ENCODE data around the gene EEF2KMT. TPM values are rescaled to one million over a fixed set of nuclear protein-coding genes. Genes with fewer than 3 reads are reported as not detected.
"Not testable (repeated sequence)": the region's sequence is repeated elsewhere in the genome, so short reads cannot be mapped to it uniquely, and the experiment has no call there.

The EEF2KMT gene, protein sequence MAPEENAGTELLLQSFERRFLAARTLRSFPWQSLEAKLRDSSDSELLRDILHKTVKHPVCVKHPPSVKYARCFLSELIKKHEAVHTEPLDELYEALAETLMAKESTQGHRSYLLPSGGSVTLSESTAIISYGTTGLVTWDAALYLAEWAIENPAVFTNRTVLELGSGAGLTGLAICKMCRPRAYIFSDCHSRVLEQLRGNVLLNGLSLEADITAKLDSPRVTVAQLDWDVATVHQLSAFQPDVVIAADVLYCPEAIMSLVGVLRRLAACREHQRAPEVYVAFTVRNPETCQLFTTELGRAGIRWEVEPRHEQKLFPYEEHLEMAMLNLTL
- 2.8 TPM for total RNA-seq

DNA sequence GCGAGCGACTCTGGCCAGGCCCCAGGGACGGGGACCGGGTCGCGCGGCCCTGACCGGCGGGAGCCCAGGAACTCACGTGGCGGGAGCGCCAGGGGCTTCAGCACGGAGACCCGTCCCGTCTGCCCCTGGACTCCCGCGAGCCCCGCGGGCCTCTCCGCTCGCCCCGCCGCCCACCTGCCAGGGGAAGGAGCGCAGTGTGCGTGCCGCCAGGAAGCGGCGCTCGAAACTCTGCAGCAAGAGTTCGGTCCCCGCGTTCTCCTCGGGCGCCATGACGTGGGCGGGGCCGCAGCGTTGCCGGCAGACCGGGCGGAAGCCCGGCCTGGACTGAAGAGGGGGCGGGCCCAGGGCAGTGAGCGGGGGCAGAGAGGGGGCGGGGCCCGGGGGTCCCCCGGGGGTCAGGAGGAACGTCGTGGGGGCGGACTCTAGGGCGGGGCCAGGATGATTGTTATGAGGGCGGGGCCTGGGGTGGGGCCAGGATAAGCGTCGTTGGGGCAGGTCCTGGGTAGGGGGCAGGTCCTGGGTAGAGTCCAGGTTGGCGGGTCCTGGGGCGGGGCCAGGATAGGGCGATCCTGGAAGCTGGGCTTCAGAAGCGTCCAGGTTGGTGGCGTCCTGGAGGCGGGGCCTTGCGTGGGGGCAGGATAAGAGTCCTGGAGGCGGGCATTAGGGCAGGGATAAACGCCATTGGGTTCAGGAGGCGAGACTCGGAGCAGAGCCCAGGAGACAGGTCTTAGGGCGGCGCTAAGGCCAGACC, at the start of gene EEF2KMT:
Gene EEF2KMT (minus strand): TSS at position 326 of the 751 bp plus-strand sequence. CDS start 56 bp downstream, at position 270.
- Histone ChIP-seq H3K4me3 (peak within 1 kb of the TSS; percentile 90 to 95), H3K27ac (peak within 1 kb of the TSS; percentile 79 to 89)
- not testable (repeated sequence) for H3K9me3 ChIP-seq, H3K4me1 ChIP-seq, H3K36me3 ChIP-seq, H3K27me3 ChIP-seq
- peak; percentile 99 to 100 for DNase-seq (ENCODE audit: low spot score in 2 of 2)
- intact Hi-C loops (cut with DNase I) = loop anchor here (1.0 to 5.0 kb wide), 3 partner anchors 139 to 330 kb away; partner anchors contain the start of genes GLYR1, SEC14L5, UBN1 and ZNF500

DNA sequence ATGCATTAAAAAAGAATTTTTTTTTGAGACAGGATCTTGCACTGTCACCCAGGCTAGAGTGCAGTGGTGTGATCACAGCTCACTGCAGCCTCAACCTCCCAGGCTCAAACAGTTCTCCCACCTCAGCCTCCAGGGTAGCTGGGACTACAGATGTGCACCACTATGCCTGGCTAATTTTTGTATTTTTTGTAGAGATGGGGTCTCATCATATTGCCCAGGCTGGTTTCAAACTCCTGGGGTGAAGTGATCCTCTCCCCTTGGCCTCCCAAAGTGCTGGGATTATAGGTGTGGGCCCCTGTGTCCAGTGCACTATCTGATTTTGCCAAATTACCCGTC, 47.0 kb upstream of the EEF2KMT start:
- H3K36me3 ChIP-seq; H3K9me3 ChIP-seq; H3K27ac ChIP-seq; DNase-seq (ENCODE audit: low spot score in 2 of 2); H3K27me3 ChIP-seq; H3K4me1 ChIP-seq; H3K4me3 ChIP-seq; intact Hi-C loops (cut with DNase I): not testable (repeated sequence)

DNA sequence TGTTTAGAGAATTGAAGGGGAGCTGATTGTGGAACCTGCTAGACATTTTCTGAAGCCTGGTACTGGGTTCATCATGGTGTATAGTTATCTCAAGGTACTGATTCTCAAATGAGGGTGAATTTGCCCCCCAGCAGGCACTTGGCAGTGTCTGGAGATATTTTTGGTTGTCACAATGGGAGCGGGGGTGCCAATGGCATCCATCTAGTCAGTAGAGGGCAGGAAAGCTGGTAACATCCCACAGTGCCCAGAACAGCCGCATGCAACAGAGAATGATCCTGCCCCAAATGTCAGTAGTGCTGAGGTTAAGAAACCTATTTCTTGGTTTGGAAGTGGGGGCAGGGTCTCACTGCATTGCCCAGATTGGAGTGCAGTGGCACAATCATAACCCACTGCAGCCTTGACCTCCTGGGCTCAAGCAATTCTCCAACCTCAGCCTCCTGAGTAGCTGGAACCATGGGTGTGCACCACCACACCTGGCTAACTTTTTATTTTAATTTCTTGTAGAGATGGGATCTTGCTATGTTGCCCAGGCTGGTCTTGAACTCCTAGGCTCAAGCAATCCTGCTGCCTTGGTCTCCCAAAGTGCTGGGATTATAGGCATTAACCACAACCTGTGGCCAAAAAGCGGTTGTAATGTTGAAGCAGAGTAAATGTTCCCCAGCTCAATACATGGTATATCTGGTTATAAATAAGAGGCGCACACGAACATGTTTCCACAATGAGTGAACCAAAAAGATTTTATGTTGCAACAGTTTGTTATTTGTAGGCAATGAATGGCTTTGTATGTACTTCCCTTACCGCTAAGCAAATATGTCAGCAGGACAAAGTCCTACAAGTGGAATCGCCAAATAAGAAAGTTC, 46.4 kb upstream of the EEF2KMT start:
- no peak overlapping the region for H3K4me3 ChIP-seq
- no peak for DNase-seq (ENCODE audit: low spot score in 2 of 2)
- no peak overlapping the region for H3K27ac ChIP-seq
- H3K27me3 ChIP-seq = no peaks in the 10 kb centered on the region
- H3K4me1 ChIP-seq = no peaks in the 10 kb centered on the region
- intact Hi-C loops (cut with DNase I) = no loop called here
- TF ChIP-seq, protein P1, sequence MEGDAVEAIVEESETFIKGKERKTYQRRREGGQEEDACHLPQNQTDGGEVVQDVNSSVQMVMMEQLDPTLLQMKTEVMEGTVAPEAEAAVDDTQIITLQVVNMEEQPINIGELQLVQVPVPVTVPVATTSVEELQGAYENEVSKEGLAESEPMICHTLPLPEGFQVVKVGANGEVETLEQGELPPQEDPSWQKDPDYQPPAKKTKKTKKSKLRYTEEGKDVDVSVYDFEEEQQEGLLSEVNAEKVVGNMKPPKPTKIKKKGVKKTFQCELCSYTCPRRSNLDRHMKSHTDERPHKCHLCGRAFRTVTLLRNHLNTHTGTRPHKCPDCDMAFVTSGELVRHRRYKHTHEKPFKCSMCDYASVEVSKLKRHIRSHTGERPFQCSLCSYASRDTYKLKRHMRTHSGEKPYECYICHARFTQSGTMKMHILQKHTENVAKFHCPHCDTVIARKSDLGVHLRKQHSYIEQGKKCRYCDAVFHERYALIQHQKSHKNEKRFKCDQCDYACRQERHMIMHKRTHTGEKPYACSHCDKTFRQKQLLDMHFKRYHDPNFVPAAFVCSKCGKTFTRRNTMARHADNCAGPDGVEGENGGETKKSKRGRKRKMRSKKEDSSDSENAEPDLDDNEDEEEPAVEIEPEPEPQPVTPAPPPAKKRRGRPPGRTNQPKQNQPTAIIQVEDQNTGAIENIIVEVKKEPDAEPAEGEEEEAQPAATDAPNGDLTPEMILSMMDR (IDR thresholded peaks at IDR 0.05) = no peak
- H3K9me3 ChIP-seq = no peaks in the 10 kb centered on the region
- H3K36me3 ChIP-seq = no peaks in the 10 kb centered on the region

DNA sequence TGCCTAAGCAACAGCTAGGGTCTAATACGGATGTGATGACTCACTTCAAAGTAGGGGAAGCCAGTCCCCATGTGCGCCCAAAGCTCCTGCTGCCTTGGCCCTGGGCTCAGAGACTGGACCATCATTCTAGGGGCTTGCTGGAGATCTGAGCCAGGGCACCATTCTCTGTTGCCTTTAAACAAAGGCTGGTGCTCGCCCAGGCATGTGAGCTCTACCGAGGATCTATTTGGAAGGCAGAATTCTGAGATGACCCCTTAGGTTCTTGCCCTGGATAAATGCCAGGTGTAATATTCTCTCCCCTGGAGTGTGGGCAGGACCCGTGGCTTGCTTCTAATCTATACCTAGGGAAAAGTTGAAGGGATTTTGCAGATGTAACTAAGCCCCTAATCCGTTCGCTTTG, 42.6 kb upstream of the EEF2KMT start:
- H3K9me3 ChIP-seq; H3K27me3 ChIP-seq; DNase-seq (ENCODE audit: low spot score in 2 of 2); intact Hi-C loops (cut with DNase I); H3K36me3 ChIP-seq; H3K4me1 ChIP-seq; H3K4me3 ChIP-seq; H3K27ac ChIP-seq: not testable (repeated sequence)

DNA sequence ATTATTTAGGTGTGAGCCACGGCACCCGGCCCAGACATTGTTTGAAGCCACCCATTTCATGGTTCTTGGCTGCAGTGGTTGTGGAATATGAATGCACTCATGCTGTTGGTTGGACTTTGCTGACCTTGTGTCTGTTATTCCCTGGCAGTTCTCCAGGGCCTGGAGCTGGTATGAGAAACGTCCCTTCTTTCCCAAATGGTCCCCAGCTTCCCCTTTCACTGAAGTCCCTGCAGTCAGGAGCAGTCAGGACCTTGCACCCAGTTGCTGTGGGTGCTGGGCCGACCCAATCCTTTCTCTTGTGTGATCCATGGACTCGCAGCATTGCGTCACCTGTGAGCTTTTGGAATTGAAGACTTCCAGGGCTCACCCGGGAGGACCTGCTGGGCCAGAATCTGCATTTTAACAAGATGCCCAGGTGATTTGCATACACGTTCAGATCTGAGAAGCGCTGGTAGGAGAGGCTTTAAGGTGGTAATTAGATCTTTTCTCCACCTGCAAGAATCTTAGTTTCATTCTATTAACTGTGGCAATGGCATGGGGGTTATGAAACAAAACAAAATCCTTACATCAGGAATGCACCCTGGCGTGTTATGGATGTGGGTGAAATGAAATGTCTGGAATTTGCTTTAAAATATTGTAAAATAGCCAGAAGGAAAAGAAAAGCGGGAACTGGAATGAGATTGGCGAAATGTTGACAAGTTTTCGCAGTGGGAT, 37.3 kb upstream of the EEF2KMT start:
- H3K27me3 ChIP-seq; H3K36me3 ChIP-seq; DNase-seq (ENCODE audit: low spot score in 2 of 2); H3K4me3 ChIP-seq; H3K4me1 ChIP-seq; H3K9me3 ChIP-seq; H3K27ac ChIP-seq; intact Hi-C loops (cut with DNase I): not testable (repeated sequence)

DNA sequence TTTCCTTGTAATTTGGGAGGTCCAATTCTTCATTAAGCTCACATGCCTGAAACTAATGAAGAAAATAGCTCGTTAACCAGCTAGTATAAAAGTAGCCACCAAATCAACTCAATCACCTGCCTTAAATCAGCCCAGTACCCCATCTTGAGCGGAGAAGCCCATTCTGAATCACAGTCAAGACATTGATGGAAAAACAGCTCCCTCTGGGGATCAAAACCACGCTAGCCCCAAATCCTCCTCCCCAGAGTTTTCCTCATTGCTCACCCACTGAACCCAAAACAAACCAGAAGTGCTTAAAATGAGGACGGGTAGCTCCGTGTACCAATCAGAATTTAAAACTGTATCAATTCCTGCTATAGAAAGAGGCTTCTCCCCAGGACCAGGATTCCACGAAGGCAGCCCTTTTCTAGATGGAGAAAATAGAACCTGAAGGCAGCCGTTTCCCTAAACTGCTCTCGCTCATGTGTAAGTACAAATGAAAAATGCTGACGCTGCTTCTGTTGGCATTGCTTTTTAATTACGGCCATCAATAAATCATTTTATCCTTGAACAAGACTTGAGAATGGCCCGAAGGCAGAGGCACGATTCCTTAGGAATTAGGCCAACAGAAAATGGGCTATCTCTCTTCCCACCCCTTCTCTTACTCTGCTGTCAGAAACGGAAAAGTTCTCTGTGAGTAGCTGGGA, 35.5 kb upstream of the EEF2KMT start:
- H3K36me3 ChIP-seq; H3K9me3 ChIP-seq; DNase-seq (ENCODE audit: low spot score in 2 of 2); H3K4me3 ChIP-seq; H3K27me3 ChIP-seq; H3K27ac ChIP-seq; H3K4me1 ChIP-seq; intact Hi-C loops (cut with DNase I): not testable (repeated sequence)

DNA sequence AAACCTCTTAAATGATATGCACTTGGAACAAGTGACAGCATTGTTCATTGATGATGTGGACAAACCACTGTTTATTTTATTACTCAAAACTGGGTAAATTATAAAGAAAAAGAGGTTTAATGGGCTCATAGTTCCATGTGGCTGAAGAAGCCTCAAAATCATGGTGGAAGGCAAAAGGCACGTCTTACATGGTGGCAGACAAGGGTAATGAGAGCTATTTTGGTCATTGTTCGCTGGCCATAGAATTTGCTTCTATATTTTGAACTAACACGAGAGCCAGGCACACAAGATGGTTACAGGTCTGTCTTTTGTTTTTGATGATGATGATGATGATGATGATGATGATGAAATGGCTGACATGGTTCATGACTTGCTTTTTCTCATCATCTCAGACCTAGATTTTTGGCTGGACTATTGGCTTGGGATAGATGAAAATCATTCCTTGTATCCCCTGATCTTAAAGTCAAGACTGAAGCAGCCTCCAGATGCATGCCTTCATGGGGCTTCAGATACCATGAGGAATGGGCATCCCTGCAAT, 33.9 kb upstream of the EEF2KMT start:
- H3K27ac ChIP-seq; H3K36me3 ChIP-seq; H3K4me3 ChIP-seq; H3K4me1 ChIP-seq; H3K9me3 ChIP-seq; intact Hi-C loops (cut with DNase I); DNase-seq (ENCODE audit: low spot score in 2 of 2); H3K27me3 ChIP-seq: not testable (repeated sequence)

DNA sequence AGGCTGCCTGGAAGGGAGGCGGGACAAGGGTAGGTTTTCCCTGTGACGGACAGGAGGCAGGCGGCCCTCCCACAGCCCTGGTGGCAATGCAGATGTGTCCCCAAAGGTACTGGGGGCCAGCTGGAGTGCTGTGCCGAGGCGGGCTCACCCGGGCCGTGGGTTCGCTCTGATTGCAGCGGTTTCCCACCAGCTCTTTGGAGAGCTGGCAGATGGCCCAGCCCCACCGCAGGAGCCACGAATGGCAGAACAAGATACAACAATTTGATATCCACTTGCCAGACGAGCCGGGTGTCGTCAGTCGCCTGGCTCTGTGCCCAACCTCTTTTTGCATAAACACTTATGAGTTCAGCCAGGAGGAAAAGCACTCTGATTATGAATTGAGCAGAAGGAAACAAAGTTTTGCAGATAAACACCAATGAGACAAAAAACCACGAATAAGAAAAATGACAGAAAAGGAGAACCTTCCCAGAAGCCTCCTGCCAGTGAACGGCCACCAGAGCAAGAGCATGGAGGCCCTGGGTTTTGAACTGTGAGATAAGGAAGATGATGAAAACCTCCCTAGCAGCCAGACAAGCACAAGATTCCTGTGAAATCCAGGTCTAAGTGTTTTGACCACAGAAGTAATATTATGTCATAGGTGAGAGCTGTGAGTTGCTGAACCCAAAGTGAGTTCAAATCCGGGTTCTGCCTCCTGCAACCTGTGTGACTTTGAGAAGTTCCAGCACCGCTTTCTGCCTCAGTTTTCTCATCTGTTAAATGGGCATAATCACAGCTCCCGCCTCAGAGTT, 19.9 kb upstream of the EEF2KMT start:
- H3K27me3 ChIP-seq; DNase-seq (ENCODE audit: low spot score in 2 of 2); H3K27ac ChIP-seq; H3K36me3 ChIP-seq; H3K9me3 ChIP-seq; intact Hi-C loops (cut with DNase I); H3K4me1 ChIP-seq: not testable (repeated sequence)
- H3K4me3 ChIP-seq = peak overlapping the region in 1 of 2 donors; percentile 41

DNA sequence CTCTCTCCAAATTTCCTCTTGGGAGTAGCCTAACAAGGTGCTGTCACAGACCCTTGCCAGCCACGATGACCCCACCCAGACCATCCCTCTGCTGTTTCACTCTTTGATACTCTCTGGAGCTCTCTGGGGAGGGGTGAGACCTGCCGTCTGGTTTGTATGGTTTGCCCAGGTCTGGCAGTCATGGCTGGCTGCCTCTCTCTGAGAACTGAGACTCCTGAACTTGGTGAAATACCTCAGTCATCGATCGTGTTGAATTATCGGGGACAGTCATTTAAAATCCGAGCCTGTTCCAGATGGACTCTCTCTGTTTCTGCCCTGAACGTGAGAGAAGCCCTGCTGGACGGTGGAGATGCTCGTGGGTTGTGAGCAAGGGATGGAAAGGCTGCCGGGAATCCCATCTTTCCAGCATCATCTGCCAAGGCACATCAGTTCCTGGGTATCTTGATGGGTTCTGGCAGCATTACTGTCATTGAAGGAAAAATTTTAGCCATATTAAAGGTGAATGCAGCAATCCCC, 19.2 kb upstream of the EEF2KMT start:
- DNase-seq (ENCODE audit: low spot score in 2 of 2); H3K4me1 ChIP-seq; H3K36me3 ChIP-seq; intact Hi-C loops (cut with DNase I); H3K27ac ChIP-seq; H3K27me3 ChIP-seq; H3K9me3 ChIP-seq: not testable (repeated sequence)
- peak overlapping the region in 1 of 2 donors; percentile 41 for H3K4me3 ChIP-seq

DNA sequence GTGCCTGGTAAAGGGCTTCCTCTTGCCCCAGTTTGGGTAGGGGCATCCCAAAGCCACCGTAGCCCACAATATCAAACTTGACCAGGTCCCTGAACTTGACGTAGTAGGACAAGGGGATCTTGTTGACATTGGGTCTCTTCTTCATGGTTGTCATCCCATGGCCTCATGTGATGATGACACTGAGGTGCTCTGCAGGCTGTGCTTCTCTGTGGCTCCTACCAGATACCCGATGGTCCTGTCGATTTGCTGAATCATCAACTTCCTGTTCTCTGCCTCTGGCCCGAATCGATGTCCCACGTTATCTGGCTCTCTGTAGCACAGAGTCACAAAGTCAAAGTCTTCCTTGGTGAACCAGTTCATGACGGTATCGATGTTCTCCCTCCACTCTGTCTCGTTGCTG, 13.3 kb upstream of the EEF2KMT start:
- H3K9me3 ChIP-seq; H3K4me3 ChIP-seq; H3K27ac ChIP-seq; H3K36me3 ChIP-seq; H3K4me1 ChIP-seq; intact Hi-C loops (cut with DNase I); H3K27me3 ChIP-seq; DNase-seq (ENCODE audit: low spot score in 2 of 2): not testable (repeated sequence)
